HG02571 (cell line): ENCODE results near the gene ARAP2.

ENCODE experiments used
- ATAC-seq: cut with Tn5 transposase; IDR thresholded peaks from one replicate; pipeline ENCODE4 v1.9.1; 2021; ENCODE audit warnings: mild to moderate bottlenecking, moderate library complexity; ENCODE audit not compliant: unreplicated experiment

The ARAP2 gene

DNA sequence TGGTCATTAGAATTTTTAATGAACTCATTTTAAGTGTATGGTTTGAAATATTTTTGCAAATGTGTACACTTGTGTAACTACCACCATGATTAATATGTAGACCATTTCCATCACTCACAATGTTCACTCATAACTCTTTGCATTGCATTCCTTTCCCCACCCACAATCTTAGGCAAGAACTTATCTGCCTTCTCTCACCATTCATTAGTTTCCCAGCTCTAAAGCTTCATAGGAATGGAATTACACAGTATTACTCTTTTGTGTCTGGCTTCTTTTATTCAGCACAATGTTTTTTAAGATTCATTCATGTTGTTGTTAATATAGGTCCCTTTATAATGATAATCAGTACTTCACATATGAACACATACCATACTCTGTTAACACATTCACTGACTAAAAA lies 106.1 kb downstream of the ARAP2 start:
- ATAC-seq: no peak

DNA sequence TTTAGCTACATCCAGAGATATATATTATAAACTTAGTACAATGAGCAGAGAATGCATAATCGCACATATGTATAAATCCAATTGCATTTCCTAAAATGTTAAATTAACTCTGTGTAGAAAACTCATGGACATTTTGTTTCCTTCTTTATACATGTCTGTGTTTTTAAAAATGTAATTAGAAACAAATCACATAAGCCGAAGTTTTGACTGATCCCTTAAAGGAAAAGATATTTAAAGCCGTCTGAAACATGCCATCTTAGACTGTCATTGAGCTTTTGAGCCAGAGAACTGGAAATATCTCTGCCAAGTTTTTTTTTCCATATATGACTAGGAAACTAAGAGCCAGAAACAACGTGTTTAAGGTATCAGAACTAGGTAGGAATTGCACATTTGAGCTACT lies 107.0 kb downstream of the ARAP2 start:
- ATAC-seq: no peak

DNA sequence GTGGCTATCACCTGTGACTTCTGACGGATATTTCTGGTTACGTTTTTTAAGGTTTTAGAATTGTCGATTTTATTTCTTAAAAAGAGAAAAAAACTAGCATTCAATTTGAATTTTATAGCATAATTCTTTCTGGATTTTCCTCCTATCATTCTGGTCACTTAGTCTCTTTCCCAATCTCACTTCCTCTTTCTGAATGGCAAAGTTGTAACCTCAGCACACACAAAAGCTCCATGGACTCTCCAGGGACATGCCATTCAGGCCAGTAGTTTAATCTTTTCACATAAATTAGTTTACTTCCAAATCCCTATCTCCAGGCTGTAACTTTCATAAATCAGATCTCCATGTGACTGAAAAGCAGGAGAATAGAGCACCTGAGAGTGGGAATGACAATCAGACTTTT lies 110.7 kb downstream of the ARAP2 start:
- ATAC-seq: no peak

DNA sequence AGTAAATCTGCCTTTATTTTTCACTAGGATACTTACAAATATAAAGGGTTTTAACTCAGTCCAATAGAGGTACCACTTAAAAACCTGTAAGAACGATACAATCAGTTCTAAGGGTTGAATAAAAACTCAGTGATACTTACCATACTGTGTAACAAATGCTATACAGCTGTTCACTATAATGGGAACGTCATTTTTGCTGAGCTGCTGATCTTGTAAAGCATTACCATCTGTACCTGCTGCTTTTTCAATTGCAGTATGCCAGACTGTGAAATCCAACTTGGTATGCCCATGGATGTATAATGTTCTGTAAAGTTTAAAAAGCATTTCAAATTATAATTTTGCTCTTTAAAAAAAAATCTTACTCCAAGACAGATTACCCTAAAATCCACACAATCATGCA lies 111.2 kb downstream of the ARAP2 start:
- no peak for ATAC-seq

DNA sequence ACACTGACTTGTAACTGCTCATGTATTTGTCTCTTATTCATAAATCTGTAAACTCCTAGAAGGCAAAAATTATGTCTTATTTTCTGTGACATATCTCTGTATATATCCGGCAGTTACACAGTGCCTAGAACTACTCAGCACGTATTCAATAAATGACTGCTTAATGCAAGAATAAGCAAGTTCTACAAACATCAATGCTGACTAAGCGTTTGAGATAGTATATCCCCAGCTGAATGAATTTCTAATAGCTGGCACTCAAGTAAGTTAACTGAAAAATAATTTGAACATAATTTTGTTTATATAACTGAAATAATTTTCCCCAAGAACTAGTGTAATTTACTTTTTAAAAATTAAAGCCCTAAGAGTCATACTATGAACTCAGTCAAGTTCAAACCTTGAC lies 113.7 kb downstream of the ARAP2 start:
- no peak for ATAC-seq

DNA sequence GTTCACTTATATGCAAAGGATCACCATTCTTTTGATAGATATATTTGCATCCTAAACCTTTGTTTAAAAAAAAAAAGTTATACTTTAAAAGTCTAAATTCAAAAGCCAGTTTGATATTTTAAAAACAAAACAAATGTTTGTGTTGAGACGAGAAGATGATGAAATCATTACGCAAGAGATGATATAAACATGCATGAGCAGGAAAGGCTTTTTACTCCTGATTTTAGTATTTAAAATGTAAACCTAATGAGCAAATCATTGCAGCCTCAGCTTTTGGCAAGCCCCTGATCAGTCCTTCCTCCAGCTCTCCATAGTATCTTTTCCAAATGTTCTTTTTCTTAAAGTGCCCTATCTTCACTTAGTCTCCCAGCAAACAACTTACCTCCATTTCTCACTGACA lies 115.6 kb downstream of the ARAP2 start:
- ATAC-seq: no peak

DNA sequence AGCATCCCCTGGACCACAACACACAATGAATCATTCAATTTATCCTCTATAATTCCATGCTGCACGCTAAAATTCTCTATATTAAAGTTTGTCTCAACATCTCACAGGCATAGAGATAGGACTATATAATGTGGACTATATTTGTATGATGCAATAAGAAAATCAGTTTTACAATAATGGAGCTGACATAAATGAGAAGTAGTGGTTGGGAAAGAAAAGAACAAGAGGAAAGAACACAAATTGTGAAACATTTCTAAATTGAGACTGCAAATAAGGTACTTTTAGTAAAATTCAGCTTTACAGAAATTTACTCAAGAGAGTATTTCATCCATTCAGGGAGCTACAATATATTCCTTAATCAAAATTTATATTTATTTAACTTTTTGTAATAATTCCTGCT lies 120.4 kb downstream of the ARAP2 start:
- no peak for ATAC-seq

DNA sequence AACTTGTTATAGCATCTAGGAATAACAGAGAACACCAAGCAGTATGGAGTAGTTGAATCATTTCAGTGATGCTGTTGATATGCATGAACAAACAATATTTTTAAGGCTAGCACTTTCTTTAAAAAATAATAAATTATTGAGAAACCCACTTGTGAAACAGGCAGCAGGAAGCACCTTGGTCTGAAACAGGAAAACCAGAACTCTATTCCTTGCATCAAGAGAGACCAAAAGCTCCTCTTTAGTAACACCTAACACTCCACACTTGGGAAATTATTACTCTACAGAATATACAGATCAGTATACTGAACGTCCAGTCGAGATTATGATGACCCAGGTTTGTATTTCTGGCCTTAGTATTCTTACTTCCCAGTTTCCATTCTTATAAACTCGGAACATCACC lies 129.0 kb downstream of the ARAP2 start:
- ATAC-seq: no peak

DNA sequence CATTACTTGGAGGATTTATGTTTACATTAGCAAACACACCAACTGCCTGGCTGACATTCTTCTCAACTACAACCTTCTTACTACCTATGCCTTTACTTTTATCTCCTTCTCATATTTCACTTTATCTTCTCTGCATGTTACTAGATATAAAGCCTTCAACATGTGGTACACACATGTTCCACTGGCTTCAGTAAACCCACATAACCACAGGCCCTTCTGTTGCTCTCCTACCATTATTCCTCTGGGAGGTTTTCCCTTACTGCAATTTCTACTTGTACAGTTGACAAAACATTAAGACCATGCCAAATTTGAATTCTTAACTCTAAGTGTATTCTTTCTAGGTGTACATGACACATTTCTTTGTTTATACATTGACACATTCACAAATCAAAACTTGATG lies 133.1 kb downstream of the ARAP2 start:
- no peak for ATAC-seq

DNA sequence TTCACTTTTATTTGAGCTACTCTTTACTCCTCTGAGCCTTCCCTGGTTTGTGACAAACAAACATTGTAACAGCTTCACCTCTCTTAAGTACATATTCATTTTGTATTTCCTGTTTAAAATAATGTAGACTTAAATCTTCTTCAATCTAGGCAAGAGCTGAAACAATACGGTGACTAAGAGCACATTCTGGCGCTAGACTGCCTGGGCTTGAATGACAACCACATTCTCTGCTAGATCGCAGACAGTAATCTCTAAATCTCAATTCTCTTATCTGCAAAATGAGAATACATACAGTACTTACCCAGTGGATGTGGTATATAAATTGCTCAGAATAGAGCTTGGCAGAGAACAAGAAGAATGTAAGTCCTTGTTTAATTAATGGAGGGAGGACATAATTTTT lies 144.8 kb downstream of the ARAP2 start:
- ATAC-seq: no peak

DNA sequence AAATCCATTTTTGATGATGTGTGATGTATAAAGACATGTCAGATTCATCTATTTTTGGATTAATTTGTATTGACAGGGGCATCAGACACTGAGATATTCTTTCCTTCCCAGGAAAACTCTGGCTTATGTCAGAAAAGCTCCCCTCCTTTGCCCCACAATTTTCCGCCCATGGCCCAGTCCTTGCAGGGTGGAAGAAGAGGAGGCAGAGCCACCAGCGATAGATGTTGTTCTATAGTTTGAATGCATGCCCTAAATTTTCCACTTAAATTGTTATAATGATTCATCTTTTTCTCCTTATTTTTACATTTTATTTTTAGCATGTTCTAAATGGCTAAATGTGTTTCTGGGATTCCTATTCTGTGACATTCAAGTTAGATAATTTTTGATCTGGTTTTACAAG lies 149.3 kb downstream of the ARAP2 start:
- ATAC-seq: no peak

DNA sequence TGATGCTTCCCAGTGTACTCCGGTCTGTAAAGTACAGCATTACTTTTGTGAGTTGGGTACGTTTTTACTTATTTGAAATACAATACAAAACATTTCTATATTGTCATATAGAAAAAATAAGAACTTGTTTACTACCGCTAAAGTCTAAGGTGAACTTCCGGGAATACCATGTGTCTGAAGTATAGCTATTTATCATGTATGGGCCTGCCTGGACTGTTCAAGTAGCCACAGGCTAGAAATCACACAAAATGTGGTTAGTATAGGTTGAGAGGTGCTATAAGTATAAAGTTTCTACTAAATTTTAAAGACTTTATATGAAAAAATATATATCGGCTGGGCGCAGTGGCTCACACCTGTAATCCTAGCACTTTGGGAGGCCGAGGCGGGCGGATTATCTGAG lies 152.3 kb downstream of the ARAP2 start:
- ATAC-seq: no peak

DNA sequence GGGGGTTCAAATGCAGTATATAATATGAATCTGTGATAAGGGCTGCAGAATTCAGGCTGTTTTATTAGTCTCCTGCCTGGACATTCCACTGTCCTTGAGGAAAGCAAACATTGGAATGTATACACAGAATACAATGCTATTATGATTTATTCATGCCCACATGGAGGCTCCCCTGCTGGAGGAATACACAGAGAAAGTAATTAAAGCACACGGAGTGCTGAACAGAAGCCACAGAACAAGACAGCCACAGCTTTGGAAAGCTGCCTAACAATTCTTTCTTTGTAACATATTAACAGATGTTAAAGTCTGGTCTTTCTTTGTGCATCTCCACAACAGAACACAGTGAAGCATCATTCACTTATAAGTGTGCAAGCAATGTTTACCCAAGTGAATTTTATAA lies 155.8 kb downstream of the ARAP2 start:
- no peak for ATAC-seq

DNA sequence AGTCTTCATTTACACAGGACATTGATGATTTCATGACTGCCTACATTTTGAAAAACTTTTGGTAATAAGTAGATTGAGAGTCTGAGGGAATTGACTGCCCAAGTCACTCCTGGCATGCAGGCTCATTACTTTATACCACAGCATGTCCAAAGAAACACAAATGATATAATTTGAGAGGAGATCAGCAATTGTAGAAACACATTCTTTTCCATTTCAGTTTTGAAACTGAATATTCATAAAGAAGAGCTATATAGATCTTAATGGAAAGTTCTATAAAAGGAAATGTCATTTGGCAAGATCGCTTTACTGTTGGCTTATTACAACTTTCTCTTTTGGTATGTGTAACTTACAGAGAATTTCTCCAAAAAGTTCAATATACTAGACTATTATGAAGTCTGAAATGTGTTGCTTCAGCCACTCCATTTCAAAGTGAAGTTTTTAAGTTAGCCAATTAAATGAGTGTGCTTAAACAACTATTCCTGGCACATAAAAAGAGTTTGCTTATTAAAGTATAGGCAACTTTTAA lies 158.0 kb downstream of the ARAP2 start:
- no peak for ATAC-seq

DNA sequence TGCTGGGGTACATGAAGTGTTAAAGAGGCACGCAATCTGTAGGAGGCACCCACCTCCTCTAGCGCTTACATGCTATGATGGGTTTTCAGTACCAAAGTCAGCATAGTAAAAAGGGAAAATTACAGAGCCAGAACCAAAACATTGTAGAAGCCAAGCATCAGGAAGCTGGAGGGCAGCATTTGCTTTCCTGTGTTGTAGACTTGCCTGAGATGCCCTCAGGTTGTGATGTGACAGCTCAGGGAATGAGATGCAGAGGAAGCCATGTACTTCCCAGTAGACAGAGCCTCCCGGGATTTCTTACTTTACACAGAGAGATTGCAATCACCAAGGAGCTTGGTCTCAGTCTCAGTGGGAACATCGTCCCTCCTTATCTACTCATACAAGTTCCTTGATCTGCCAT lies 161.5 kb downstream of the ARAP2 start:
- ATAC-seq: no peak

DNA sequence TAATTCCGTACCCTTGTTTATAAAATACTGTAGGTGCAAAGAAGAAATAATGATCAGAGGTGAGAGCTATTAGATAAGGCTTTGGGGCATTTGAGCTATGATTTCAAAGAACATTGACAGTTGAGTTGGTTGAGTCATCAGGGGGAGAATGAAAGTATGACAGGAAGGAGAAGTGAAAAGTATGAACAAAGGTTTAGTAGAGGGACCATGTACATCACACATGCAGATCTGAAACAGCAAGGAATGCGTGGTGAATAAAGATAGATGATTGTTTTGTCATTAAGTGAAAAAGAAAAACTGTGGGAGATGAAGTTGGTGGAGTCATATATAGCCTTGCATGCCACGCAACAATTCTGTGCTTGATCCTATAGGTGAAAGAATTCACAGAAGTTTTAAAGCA lies 163.1 kb downstream of the ARAP2 start:
- ATAC-seq: peak; percentile 95

DNA sequence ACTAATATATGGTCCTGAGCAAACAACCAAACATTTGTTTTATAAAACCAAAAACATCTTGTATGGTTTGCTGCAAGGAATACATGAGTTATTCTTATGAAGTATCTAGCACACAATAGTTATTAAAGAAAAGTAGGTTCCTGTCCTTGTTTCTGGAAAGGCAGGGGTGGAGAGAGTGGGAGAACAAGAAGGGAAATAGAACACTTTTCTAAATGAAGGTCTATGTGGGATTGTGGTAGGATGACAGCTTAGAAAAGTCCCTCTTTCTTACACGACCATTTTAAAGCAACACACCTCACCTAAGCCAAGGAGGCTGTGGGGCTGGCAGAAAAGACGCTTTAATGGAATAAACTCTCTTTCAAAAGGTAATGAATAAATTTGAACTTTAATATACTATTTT lies 164.6 kb downstream of the ARAP2 start:
- ATAC-seq: no peak

DNA sequence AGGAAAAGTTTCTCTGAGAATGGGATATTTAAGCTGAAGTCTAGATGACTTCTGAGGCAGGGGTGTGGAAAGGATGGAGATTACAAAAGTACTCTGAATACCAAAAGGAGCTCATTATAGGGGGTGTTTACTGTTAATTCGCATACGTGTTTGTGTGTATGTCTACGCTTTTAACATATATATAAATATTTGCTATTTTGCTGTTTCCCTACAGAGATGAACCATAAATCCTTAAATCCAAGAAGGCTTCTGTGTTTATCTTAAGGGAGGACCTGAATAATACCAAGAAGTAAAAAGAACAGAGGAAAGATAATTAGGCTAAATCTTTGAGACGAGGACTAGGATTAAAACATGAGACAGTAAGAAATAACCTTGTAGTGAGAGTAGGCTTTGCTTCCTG lies 166.0 kb downstream of the ARAP2 start:
- ATAC-seq: no peak

DNA sequence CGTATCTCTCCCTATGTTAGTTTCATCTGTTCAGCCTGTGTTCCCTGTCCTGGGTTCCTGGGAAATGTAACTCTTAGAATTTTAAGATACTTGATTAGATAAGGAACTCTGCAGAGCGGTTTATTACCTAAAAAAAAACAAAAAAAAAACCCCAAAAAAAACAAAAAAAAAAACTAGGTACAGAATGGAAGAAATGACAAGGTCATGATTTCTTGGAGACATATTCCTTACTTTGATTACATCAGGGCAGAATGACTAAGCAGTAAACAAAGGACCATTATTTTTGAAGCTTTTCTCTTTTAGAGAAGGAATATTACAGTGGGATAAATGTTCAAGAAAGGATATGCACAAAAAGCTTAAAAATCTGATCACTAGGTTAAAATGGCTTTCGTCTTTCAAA lies 171.8 kb downstream of the ARAP2 start:
- no peak for ATAC-seq

DNA sequence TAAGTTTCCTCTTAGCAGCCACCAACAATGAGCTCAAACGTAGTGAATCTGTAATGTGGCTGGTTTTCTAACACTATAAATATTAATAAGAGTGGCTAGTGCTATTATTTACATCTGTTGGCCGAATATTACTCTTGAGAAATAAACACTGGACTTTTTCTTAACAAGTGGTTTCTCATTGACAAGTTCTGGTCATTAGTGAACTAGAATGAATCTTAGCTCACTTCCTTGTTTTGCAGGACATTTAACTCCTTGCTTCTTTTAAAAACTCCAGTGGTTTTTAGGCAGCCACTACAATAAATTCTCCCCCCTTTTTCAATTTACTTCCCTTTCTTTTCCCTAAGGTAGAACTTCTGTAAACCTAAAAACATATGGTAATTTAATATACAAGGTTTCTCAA lies 177.2 kb downstream of the ARAP2 start:
- no peak for ATAC-seq

DNA sequence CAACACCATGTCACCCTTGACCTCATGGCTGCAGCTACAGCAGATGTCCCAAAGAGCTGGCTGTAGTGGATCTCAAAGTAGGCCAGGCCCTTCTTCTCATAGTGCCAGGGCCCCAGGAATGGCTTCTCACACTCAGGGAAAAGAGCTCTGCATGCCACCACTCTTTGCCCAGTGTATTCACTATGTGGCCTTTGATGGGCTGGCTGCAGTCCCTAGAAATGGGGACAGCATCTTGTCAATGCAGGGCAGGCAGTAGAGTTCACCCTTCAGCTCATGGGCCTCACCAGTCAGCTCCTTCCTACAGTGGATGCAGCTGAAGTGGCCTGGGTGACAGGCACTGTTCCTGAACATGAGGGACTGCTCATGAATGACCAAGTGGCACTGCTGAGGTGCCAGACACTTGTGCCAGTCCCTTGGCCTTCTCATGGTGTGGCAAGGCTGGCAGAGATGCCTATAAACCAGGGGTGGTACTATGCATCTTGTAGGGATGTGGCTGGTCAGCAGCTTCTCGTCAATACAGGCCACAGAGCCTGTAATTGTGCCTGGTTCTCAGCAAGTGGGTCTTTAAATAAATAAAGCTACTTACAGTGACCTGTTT lies 178.9 kb downstream of the ARAP2 start:
- no peak for ATAC-seq

DNA sequence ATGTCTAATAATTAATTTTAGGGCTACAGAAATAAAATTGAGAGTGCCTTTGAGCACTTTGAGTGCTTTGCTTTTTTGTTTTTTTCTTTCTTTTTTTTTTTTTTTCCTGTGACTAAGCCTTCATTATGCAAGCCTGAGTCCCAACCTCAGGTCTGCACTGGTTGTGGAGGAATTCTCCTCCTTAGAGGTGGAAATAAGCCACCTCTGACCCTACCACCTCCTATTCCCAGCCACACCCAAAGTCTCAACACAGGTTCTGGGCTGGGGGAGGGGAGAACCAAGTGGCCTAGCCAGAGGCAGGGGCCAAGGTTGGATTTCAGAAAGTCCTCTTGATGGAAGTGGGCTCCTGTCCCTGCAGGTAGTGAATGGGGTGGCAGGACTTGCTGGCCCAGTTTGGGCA lies 180.2 kb downstream of the ARAP2 start:
- ATAC-seq: no peak

DNA sequence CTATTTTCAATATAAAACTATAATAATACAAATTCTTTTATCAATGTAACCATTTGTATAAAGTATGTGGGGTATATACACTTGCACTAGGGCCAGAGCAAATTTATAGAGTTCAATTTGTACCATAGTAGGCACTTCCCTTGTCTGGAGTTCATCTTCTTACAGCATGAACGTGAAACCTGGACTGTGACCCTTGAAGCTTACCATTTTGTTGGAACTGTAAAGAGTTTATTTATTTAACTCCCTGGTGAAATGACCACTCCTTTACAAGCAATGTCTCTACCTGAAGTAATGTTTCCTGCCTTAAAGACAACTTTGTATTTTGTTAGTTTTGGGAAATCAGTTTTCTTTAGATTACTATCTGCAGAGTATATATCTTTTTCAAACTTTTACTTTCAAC lies 188.2 kb downstream of the ARAP2 start:
- ATAC-seq: no peak
